AG04450 (cell line): ENCODE measurements around the gene RCE1. TPM values are rescaled to one million over a fixed set of nuclear protein-coding genes. Genes with fewer than 3 reads are reported as not detected.

Experiments used
- CTCF ChIA-PET: fragments of 300-600, 350-600 bp; formaldehyde crosslinking; extraction: SDS; loops from one replicate; lab custom pipeline; 2022; ENCODE audit warnings: antibody characterized with exemption, inconsistent platforms; lab: Charles Lee
- POLR2A ChIA-PET: fragments of 350-600 bp; formaldehyde crosslinking; extraction: SDS; loops from one replicate; lab custom pipeline; 2021; ENCODE audit warnings: antibody characterized with exemption, inconsistent platforms; lab: Yijun Ruan, JAX
- DNase-seq: peaks from one replicate; pipeline ENCODE4 v3.0.0-alpha.2; 2011; ENCODE audit warnings: low read depth, low spot score
- H3K27ac ChIP-seq: one replicate; pipeline ENCODE4 v1.5.1; 2012; ENCODE audit warnings: low read depth, low read length, control low read depth
- H3K27me3 ChIP-seq: one replicate; pipeline ENCODE4 v1.6.0; 2012; ENCODE audit warnings: low read length; ENCODE audit not compliant: control insufficient read depth, insufficient read depth
- H3K4me3 ChIP-seq: 2 replicates; pipeline ENCODE4 v1.5.1; 2011; ENCODE audit warnings: mild to moderate bottlenecking, low read depth, low read length, control low read depth
- H3K9me3 ChIP-seq: 2 replicates; pipeline ENCODE4 v1.5.1; 2012; ENCODE audit warnings: low read length; ENCODE audit not compliant: control insufficient read depth, insufficient read depth
- polyA plus RNA-seq: library from polyadenylated mRNA; depleted of rRNA; stranded (reverse); fragments of >200 nt; gene quantifications from 2 replicates; pipeline ENCODE4 v1.2.3, GENCODE V29; 2011
- TF ChIP-seq, protein P1 (sequence below): IDR thresholded peaks from 2 replicates; pipeline ENCODE4 v1.5.1; 2011; ENCODE audit warnings: low read depth, low read length, control low read depth, inconsistent platforms

The RCE1 gene
- polyA plus RNA-seq, 1 experiment = 9.2 TPM

DNA sequence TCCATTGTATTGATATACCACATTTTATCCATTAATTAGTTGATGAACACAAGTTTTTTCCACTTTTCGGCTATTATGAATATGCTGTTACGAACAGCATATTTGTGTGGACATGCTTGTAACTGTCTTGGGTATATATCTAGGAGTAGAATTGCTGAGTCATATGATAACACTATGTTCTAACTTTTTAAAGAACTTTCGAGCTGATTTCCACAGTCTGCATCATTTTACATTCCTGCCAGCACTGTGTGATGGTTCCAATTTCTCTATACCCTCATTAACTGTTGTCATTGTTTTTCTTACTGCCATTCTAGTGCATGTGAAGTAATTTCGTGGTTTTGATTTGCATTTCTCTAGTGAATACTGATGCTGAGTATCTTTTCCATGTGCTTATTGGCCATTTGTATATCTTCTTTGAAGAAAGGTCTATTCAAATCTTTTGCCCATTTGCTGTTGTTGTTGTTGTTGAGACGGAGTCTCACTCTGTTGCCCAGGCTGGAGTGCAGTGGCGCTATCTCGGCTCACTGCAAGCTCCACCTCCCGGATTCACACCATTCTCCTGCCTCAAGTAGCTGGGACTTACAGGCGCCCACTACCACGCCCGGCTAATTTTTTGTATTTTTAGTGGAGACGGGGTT lies 7.4 kb upstream of the RCE1 start:
- CTCF ChIA-PET = no interaction called here
- Histone ChIP-seq H3K9me3 (no peaks in the 10 kb centered on the region), H3K27ac (no peak overlapping the region), H3K27me3 (no peaks in the 10 kb centered on the region), H3K4me3 (no peak overlapping the region)
- POLR2A ChIA-PET = interaction anchor here (0.7 kb wide), 1 partner anchor 147 kb away, joined by 3 read pairs; no protein-coding TSS in a partner anchor
- DNase-seq = no peak
- TF ChIP-seq, protein P1, sequence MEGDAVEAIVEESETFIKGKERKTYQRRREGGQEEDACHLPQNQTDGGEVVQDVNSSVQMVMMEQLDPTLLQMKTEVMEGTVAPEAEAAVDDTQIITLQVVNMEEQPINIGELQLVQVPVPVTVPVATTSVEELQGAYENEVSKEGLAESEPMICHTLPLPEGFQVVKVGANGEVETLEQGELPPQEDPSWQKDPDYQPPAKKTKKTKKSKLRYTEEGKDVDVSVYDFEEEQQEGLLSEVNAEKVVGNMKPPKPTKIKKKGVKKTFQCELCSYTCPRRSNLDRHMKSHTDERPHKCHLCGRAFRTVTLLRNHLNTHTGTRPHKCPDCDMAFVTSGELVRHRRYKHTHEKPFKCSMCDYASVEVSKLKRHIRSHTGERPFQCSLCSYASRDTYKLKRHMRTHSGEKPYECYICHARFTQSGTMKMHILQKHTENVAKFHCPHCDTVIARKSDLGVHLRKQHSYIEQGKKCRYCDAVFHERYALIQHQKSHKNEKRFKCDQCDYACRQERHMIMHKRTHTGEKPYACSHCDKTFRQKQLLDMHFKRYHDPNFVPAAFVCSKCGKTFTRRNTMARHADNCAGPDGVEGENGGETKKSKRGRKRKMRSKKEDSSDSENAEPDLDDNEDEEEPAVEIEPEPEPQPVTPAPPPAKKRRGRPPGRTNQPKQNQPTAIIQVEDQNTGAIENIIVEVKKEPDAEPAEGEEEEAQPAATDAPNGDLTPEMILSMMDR = no peak

DNA sequence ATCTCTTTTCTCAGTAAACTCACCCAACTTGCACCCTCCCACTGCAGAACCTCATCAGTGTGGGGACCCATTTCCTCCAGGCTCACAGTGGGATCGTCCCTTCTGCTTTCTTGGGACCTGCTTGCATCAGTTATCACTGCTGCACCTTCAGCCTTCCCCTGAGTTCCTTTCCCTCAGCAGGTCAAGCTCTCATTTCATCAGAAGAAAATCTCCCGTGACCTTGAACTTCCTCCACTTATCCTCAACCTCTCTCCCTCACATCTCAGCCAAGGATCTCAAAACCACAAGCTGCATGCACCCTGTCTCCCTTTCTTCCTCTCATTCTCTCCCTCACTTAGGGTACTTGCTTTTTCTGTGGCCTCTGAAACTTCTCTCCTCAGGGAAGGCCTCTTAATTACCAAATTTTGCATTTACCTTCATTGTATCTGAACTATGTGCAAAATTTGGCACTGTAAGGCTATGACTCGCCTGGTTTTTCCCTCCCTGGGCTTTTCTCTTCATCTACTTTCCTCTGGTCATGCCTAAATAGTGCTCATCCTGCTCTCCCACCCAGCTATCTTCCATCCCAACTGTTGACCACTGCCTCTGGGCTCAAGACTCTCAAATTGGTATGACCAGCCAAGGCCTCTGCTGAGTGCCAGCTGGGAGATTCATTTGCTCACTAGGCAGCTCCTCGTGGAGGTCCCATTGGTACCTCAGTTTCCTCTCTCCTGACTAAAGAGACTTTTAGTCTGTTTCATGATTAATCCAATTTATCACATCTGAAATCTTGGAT lies 2.7 kb upstream of the RCE1 start:
- H3K9me3 ChIP-seq = no peaks in the 10 kb centered on the region; the same call in 1 of the 2 replicates
- CTCF ChIA-PET = interaction anchor here (0.7 kb wide), 2 partner anchors 452 to 510 kb away, joined by 3 to 7 read pairs; no protein-coding TSS in a partner anchor
- POLR2A ChIA-PET = interaction anchor here (0.7 kb wide), 1 partner anchor 1202 kb away, joined by 4 read pairs; no protein-coding TSS in a partner anchor
- H3K27ac ChIP-seq = no peak overlapping the region
- H3K27me3 ChIP-seq = no peaks in the 10 kb centered on the region
- no peak for DNase-seq
- TF ChIP-seq, protein P1 = no peak
- H3K4me3 ChIP-seq = no peak overlapping the region

DNA sequence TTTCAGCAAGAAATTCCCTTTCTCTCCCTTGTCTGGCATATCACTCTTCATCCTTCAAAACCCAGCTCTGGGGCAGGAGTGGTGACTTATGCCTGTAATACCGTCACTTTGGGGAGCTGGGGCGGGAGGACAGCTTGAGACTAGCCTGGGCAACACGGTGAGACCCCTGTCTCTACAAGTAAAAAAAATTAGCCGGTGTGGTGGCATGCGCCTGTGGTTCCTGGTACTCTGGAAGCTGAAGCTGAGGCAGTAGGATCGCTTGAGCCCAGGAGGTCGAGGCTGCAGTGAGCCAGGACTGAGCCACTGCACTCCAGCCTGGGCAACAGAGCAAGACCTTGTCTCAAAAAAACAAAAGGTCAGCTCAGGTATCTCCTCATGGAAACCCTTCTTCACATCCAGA lies 1.4 kb upstream of the RCE1 start:
- Histone ChIP-seq H3K4me3 (peak overlapping the region; percentile 100), H3K27ac (no peak overlapping the region), H3K27me3 (no peaks in the 10 kb centered on the region), H3K9me3 (no peaks in the 10 kb centered on the region; the same call in 1 of the 2 replicates)
- CTCF ChIA-PET = interaction anchor here (0.6 kb wide), 1 partner anchor 8 kb away, joined by 3 read pairs; no protein-coding TSS in a partner anchor
- POLR2A ChIA-PET = interaction anchor here (1.2 to 2.2 kb wide), 2 partner anchors 14 to 532 kb away, joined by 3 to 16 read pairs; no protein-coding TSS in a partner anchor
- DNase-seq = no peak
- TF ChIP-seq, protein P1 = no peak

DNA sequence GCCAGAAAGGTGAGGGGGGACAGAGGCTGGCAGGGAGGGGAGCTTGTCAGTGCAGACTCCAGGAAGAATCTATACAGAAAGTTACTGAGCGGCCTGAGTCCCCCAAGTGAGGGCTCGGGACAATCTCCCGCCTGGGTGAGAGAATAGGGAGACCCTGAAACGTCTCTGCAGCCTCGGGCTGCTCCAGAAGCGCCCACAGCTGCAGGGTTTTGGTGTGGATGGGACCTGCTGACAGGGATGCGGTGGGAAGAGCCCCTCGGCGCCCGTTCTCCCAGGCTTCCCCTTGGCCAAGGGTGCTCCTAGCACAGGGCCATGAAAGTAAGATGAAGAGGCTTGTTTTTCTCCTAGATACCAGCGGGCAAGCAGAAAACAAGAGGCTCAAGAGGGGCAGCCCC lies 743 bp upstream of the RCE1 start:
- DNase-seq = no peak
- Histone ChIP-seq H3K27ac (peak overlapping the region; percentile 96), H3K4me3 (peak overlapping the region; percentile 100), H3K27me3 (no peaks in the 10 kb centered on the region), H3K9me3 (no peaks in the 10 kb centered on the region; the same call in 1 of the 2 replicates)
- ChIA-PET CTCF (interaction anchor here (1.1 kb wide), 1 partner anchor 211 kb away, joined by 3 read pairs; no protein-coding TSS in a partner anchor), POLR2A (interaction anchor here (0.6 to 2.2 kb wide), 8 partner anchors 13 to 553 kb away, joined by 3 to 16 read pairs (median 4); partner anchors contain the start of genes C11orf86, RBM4 and YIF1A)
- TF ChIP-seq, protein P1 = no peak
